ENCODE measurements around the gene NCOA5. TPM values are rescaled to one million over a fixed set of nuclear protein-coding genes. Genes with fewer than 3 reads are reported as not detected.

The NCOA5 gene
- total RNA-seq, 1 donor from 2014 or later: 9.1 TPM

- no peak for DNase-seq (ENCODE audit: low read depth in 2 of 2)
Observed at GRCh38 chr20:46063151-46063550, 26.6 kb downstream of the NCOA5 start.

DNA sequence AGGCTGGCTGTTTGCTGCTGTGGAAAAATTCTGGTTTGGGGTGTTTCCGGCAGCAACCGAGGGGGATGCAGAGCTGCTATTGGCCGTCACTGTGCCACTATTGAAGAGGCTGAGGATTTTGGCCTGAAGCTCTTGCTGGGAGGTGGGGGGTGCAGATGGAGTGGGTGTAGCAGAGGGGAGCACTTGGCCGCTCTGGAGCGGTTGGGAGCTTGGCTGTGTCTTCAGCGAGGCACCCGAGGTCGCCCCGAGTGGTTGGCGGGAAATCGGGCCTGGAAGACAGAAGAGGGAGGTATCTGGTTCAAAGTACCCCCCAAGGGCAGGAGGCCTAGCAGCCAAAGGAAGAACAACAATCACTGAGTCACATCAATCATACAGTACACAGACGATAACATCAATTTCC is 27.1 kb downstream of the NCOA5 start:
- peak in 1 of 2 donors; percentile 22 for DNase-seq (ENCODE audit: low read depth in 2 of 2)

GRCh38 chr20:46062151-46062550 is 27.6 kb downstream of the NCOA5 start:
- DNase-seq (ENCODE audit: low read depth in 2 of 2): no peak

DNA sequence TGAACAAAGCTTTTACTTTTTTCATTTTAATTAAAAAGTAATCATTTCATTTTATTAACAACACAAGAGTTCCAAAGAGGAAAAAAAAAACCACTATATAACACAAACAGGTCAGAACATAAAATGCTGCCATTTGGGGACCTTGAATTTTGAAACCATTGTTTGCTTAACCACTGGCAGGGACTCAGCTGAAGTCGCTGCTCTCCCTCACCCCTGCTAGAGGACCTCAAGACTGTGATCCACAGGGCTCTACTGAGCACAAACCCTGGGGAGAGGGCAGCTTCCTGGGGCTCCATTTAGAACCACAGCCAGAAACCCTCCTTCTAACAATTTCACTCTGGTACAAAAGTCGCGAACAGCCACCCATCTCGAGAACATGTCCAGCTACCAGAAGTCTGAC is 28.8 kb downstream of the NCOA5 start:
- no peak for DNase-seq (ENCODE audit: low read depth in 2 of 2)

DNA sequence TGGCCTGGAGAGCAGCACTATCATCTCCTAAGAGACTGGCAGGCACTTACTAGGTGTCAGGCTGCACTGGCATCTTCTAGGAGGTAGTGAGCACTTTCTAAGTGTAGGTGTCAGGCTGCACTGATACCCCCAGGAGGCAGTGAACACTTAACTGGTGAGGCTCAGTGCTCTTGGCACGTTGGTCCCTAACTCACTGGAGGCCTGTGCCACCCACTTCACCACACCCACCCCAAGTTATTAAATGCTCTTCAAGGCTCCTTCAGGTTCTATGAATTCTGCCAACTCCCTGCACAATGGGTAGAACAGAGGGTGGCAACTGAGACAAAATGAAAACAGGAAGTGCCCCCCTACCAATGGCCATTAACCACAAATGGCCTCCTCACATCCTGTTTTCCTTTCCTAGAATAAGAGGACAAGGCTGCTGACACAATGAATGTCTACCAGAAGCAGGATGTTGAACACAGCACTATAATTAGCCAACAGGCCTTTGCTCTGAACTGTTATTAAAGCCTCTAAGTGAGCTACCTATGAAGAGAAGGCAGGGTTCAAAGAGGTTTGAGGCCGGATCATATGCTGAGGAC is 29.4 kb downstream of the NCOA5 start:
- DNase-seq (ENCODE audit: low read depth in 2 of 2): peak; percentile 53 to 64

- no peak for DNase-seq (ENCODE audit: low read depth in 2 of 2)
Observed at GRCh38 chr20:46058599-46059281, 31.0 kb downstream of the NCOA5 start.

- DNase-seq (ENCODE audit: low read depth in 2 of 2): peak; percentile 40 to 58
Observed at GRCh38 chr20:46057856-46058598, 31.7 kb downstream of the NCOA5 start.

- peak; percentile 59 to 65 for DNase-seq (ENCODE audit: low read depth in 2 of 2)
Observed at GRCh38 chr20:46056970-46057855, 32.5 kb downstream of the NCOA5 start.

DNA sequence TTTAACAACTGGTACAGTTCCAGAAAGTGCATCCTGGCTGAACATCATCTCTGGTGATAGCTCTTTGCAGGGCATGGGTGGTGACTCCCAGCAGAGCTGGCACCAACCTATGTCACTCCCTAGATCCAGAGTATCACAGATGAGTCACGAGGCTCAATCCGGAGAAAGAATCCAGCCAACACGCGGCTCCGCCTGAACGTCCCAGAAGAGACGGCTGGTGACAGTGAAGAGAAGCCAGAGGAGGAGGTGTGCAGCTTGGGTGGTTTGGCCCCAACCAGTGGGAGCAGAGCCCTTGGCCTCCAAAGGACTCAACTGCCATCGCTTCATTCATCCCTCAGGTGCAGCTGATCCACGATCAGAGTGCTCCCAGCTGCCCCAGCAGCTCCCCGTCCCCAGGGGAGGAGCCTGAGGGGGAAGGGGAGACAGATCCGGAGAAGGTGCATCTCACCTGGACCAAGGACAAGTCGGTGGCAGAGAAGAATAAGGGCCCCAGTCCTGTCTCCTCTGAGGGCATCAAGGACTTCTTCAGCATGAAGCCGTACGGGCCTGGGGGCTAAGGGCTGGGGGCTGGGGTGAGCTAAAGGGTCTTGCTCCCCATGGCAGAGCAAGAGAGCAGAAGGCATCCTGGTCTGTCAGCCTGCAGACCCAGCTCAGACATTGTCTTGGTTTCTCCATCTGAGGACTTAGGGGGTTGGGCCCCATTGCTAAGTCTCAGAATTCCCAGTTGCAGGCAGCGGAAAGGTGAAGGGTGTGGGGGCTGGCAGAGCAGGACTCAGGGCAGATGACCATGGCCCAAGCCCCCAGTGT is 33.5 kb downstream of the NCOA5 start:
- no peak for DNase-seq (ENCODE audit: low read depth in 2 of 2)

- no peak for DNase-seq (ENCODE audit: low read depth in 2 of 2)
Observed at GRCh38 chr20:46055269-46055668, 34.5 kb downstream of the NCOA5 start.

DNA sequence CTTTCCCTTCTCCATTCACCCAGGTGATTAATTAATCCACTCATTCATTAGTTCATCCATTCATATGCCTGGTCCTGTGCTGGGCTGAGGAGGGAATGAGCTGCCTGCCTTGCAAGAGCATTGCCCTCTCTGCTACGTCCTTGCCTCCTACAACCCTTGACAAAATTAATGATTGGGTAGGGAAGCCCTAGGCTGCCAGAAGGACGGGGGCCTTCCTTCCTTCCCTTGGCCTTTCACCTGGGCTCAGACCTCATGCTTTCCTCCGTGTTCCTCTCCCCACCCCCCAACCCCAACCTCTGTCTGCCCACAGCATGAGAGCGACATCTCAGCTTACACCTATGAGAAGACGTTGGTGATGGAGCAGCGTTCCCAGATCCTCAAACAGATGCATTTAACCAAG is 35.2 kb downstream of the NCOA5 start:
- no peak for DNase-seq (ENCODE audit: low read depth in 2 of 2)

- no peak for DNase-seq (ENCODE audit: low read depth in 2 of 2)
Observed at GRCh38 chr20:46053416-46053815, 36.3 kb downstream of the NCOA5 start.

GRCh38 chr20:46051556-46052308 is 38.0 kb downstream of the NCOA5 start:
- no peak for DNase-seq (ENCODE audit: low read depth in 2 of 2)

DNA sequence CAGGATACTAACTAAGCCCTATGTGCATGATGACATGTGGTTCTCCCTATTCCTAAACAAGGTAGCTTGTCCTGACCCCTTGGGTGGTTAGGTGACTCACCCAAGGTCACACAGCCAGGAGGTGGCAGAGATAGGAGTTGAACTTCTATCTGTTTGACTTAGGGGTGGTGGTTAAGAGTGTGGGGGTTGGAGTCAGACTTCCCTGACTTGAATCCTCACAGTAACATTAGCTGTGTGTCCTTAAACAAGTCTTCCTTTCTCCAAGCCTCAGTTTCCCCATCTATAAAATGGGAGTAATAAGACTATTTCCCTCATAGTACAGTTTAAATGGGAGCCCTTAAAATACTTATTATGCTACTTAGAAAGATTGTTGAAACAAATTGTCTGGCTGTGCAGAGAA is 38.9 kb downstream of the NCOA5 start:
- DNase-seq (ENCODE audit: low read depth in 2 of 2): no peak

DNA sequence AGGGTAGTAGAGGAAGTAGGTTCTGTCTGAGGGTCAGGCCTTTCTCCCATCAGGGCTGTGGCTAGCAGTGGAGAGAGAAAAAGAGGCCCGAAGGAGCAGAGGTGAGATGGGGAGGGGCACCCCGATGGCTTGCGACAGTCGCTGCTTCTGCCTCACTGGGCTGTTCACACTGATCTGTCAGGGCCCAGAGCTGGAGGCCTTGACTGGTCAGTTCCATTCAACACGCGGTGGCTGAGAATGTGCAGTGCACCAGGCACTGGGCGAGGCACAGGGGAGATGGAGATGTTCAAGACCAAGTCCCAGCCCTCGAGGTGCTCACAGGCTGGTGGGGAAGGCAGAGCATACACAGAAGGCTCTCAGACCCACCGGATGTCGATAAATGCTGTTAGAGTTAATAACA is 39.3 kb downstream of the NCOA5 start:
- DNase-seq (ENCODE audit: low read depth in 2 of 2): no peak

GRCh38 chr20:46049815-46050214 is 39.9 kb downstream of the NCOA5 start:
- DNase-seq (ENCODE audit: low read depth in 2 of 2): no peak

DNA sequence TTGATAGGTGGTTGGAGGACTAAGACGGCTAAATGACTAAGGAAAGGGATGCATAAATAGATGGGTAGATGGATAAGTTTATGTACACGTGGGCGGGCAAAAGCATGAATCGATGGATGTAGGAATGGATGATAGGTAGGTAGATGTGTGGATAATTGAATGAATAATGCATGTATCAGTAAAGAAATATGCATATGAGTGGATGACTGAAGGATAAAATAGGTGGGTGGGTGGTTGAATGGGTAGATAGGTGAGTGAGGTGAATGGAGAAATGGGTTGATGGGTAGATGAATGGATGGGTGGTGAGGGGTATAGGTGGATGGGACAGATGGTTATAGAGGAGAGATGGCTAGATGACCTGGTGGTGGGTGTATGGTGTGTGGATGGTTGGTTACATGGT is 40.6 kb downstream of the NCOA5 start:
- DNase-seq (ENCODE audit: low read depth in 2 of 2): no peak

GRCh38 chr20:46047821-46048220 is 41.9 kb downstream of the NCOA5 start:
- no peak for DNase-seq (ENCODE audit: low read depth in 2 of 2)

- no peak for DNase-seq (ENCODE audit: low read depth in 2 of 2)
Observed at GRCh38 chr20:46046588-46047310, 43.0 kb downstream of the NCOA5 start.

- DNase-seq (ENCODE audit: low read depth in 2 of 2): no peak
Observed at GRCh38 chr20:46044896-46045295, 44.9 kb downstream of the NCOA5 start.
